ENCODE measurements around the gene PSTPIP1.

The PSTPIP1 gene

DNA sequence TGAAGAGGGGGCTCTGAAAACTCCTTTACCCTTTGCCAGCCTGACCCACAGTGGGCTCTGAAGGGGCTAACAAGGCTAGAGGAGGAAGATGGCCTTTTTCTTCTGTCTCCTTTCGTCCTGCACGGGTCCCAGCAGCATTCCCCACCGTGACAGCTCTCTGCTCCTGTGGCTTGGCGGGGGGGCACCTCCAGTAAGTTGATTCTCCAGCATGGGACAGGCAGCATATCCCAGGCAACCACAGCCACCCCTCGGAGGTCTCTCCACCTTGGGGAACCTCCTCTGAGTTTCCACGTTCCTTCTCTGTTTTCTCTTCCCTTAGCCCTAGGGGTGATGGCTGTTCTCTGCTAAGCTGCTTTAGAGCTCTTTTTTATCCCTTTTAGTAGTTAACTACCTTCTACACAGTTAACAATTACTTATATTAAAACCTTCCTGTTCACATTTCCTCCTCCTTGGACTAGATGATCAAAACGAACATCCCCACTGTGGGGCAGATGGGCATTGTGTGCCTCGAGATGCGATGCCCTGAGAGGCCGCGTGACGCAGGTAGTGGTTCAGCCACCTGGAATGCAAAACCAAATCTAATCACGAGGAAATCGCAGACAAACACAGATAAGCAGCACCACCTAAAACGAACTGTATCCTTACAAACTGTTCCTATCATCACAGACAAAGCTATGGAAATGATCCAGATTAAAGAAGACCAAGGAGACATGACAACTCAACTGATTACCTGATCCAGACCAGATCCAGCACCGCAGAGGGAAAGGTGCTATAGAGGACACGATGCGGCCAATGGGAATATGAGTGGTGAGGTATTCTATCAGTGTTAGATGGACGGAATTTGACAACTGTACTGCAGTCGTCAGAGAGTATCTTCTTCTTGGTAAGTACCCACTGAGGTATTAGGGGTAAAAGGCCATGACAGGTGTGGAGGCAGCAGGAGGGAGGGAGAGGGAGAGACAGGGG, 48.3 kb downstream of the PSTPIP1 start:
- DNase-seq (ENCODE audit: low read depth): no peak

DNA sequence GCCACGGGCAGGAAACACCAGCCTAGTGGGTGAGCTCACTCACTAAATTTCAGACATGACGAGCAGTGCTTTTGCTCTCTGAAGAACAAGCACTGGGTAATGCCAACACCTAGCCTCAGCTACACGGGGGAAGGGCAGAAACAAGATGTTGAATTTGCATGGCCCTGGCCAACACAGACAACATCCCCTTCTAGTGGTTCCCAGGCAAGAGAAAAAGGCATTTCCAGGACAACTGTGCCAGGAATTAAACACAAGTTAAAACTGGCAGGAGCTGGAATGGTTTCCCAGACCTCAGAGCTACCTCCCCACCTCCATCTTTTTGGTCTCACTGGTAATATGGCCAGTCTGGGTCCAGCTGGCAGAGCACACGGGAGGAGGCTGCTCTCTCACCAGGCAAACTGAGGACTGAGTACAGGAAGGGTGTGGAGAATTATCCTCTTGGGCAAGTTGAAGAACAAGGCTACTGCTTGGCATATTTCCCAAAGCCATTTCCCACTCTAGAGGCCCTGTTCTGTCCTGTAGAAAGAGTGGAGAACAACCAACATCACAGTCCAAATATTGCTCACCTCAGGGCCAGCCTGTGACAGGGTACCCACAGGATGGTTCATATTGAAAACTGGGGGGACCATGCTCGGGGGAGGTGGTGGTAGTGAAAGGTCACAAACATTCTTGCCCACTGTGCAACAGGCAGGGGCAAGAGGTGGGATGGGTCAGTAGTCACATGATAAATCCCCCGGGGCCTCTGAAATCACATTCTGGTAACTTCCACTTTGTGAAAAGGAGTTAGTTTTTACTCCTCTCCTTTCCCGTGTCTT, 49.5 kb downstream of the PSTPIP1 start:
- DNase-seq (ENCODE audit: low read depth): no peak

DNA sequence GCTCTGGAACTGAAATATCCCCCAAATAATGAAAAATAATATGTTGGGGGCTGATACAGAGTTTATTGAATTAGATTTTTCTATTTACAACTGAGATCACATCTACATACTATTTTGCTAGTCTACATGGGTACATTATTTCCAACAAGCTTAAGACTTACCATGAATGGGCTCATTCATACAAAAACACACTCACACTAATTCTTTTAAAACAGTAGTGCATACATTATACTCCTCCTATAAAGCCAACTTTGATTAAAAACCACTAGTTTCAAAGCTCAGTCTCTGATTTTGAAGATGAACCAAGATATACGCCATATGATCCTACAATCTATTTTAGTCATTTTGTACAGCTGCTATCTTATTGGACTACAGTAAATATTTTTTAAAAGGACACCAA, 51.1 kb downstream of the PSTPIP1 start:
- no peak for DNase-seq (ENCODE audit: low read depth)

GRCh38 chr15:77046704-77047412, 51.9 kb downstream of the PSTPIP1 start:
- no peak for DNase-seq (ENCODE audit: low read depth)

DNA sequence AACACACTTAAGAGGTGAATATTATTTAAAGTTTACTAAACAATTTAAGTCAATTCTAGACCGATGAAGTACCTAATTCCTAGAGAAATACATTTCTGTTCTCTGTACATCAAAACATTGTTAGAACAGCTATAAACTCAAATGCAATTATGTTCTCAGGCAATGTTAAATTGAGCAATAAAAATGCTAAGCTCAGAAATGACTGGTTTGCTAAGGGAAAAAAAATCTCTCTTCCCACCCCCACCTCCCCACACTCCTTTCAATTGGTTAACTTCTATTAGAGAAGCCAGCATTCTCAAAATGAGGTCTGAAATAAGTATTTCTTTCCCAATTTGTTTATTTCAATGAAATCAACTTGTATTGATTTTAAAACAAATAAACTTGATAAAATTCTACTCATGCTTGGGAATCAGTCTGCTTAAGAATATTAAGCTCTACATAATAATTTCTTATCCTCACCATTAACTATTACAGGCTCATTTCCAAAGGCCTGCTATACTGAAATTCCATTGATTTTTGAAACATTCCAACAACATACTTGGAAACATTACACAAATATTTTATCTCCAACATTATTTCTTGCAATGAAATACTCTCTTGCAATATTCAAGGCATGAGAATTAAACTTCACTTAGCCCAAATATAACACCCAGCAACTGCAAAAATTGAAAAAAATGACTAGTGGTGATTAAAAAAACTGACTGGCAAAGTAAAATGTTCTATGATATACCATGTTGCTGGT, 53.4 kb downstream of the PSTPIP1 start:
- no peak for DNase-seq (ENCODE audit: low read depth)

DNA sequence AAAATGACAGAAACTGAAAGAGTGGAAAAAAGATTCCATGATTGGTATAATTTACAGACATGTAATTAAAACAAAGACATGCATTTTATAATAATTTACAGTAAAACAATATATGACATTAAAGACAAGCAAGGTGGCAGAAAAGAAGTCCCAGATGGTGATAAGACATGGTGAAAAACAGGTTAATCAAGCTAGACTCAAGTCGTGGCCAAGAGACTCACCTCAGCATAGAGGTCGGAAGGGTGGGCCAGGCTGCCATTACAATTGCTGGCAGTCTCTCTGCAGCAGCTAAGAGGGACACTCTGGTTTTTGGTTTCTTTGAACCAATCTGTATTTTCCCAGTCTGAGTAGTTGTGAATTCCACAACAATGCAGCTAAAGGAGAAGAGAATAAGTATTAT, 57.6 kb downstream of the PSTPIP1 start:
- no peak for DNase-seq (ENCODE audit: low read depth)

DNA sequence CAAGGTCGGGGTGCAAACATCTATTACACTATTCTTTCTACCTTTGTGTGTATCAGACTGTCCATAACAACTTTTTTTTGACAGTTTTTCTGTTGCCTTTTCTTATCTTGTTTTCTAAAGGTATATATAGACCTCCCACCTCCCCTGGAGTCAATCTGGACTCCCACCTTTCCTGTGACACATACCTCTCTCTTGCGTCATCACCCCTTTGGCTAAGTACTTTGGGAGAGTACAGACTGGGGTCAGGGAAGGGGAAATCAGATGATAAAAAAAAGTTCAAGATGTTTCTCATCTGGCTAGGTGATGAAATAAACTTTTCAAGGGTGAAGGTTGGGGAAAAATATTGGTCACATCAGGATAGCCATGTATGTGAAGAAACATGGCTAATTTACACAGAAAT, 58.8 kb downstream of the PSTPIP1 start:
- no peak for DNase-seq (ENCODE audit: low read depth)

GRCh38 chr15:77057072-77057471, 62.1 kb downstream of the PSTPIP1 start:
- no peak for DNase-seq (ENCODE audit: low read depth)

DNA sequence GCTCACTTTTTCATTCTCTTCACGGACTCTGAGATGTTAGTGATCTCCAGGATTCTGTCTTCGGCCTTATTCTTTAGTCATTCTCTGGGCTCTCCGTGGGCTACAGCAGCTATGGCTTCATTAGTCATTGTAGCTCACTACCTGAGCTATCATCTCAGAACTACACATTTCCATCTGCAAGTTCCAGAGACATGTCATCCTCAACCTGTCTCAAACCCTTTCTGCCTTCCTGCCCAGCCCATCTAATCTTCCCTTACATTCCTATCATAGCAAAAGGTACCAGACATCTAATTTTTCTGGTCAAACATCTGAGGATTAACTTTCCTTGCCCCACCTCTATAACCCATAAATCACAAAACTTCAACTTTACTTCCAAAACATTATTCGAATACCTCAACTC, 62.8 kb downstream of the PSTPIP1 start:
- DNase-seq (ENCODE audit: low read depth): no peak

DNA sequence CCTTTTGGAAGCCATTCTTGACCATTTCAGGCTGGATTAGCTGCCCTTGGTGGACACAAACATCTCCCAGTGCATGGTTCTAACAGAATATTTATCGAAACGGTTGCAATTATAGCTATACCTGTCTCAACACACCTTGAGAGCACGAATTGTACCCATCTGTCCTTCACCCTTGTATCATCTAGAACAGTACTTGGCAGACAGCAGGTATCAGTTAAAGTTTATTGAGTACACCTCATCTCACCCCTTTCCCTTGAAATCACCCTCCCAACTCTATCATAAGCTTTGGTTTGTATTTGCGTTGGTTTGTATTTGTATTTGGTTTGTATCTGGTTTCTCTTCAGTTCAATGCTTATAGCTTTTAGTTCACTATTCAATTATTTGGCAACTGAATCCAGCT, 63.5 kb downstream of the PSTPIP1 start:
- DNase-seq (ENCODE audit: low read depth): no peak

DNA sequence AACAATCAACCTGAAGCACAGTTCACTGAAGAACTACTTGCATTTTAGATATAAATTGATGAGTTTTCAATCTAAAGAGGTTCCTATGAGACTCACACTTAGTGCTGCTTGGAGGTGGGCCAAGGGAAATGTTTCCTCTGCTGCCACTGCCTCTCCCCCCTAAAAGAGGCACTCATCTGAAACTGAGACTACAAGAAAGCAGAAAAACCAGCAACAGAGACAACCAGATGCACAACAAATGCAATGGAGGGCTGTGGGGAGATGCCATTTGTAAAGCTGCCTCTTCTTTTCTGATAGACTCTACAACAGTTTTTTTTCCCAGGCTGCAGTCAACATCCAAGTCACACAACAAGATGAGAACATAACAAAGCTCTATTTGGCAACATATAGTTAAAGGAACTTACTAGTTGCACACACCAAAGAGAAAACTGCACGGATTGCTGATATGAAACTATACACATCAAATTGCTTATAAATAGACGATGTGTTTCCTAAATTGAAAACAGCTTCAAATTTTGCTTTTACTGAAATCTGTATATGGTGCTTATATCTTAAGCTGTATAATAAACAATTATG, 64.9 kb downstream of the PSTPIP1 start:
- no peak for DNase-seq (ENCODE audit: low read depth)

- DNase-seq (ENCODE audit: low read depth): no peak
Observed at GRCh38 chr15:77060546-77060945, 65.6 kb downstream of the PSTPIP1 start.

DNA sequence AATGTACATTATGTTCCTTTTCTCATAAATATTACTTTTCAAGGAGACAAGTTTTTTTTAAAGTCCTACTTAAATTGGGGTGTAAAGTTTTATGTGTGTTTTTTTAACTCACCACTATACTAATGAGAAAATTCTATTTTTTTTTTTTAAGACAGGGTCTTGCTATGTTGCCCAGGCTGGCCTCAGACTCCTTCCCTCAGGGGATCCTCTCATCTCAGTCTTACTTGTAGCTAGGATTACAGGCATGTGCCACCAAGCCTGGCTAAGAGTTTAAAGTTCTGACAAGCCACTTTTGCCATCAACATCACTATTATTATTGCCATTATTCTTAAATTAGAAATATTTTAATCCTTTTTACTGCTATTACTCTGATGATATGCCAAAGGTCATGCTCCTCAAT, 68.3 kb downstream of the PSTPIP1 start:
- DNase-seq (ENCODE audit: low read depth): no peak

GRCh38 chr15:77064063-77064462, 69.1 kb downstream of the PSTPIP1 start:
- DNase-seq (ENCODE audit: low read depth): no peak

- DNase-seq (ENCODE audit: low read depth): no peak
Observed at GRCh38 chr15:77064539-77065308, 69.8 kb downstream of the PSTPIP1 start.

- no peak for DNase-seq (ENCODE audit: low read depth)
Observed at GRCh38 chr15:77066971-77067690, 72.2 kb downstream of the PSTPIP1 start.

DNA sequence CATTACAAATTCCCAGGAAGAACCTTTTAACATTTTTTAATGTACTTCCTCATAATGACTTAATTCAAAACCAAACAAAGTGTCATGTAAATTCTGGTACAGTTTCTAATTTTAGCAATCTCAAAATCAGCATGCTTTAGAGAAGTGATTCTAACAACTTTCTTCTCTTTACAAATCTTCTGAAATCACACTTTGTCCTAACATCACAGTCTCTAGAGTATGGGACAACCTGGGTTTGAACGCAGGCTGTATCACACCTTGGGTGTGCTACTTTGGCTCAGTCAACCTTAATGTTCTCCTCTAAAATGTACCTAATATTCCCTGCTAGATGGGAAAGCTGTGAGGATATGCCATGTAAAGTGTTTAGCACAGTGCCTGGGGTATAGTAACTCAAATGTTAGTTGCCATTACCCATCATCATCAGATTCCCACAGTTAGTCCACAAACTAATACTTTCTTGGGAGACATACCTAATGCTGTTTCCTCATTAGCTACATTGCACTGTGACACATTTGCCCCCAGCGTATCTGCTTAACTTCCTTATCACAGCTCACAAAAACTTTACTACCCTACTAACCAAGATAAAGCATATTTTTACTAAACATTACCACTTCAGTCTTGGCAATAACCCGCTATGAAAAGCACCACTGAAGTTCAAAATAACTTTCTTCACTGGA, 72.9 kb downstream of the PSTPIP1 start:
- DNase-seq (ENCODE audit: low read depth): no peak

DNA sequence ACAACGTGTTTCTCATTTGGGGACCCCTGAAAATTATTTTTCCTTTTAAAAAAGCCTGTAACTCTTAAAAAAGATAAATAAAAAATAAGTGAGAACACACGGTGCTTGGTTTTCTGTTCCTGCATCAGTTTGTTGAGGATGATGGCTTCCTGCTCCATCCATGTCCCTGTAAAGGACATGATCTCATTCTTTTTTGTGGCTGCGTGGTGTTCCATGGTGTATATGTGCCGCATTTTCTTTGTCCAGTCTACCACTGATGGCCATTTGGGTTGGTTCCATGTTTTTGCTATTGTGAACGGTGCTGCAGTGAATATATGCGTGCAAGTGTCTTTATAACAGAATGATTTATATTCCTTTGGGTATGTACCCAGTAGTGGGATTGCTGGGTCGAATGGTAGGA, 73.7 kb downstream of the PSTPIP1 start:
- DNase-seq (ENCODE audit: low read depth): no peak

DNA sequence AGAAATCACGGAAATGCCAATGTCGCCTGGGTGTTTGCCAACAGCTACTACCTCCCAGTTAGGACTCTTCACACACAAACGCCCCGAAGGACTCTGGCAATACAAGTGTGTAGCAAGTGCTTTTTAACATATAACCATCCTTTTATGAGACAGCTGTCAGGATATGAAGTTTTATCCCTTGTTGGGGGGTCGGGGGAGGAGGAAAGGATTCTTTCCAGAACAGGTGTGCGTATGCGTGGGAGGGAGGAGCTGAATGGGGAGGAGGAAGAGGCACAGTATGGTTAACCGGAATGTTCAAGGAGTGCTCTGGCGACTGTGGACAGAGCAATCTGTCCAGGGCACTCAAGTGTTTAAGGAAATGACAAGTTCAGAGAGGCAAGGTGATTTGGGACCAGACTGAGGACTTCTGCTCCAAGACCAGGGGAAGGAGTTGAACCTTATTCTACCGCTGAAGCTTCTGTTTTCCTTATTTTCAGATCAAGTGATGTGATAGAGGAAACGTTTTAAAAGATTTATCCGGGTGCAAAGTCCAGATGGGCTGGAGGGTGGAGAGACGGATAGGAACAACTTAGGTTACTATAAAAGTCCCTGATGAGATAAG, 74.7 kb downstream of the PSTPIP1 start:
- no peak for DNase-seq (ENCODE audit: low read depth)

Data from stimulated activated CD8-positive, alpha-beta memory T cell treated with anti-CD3 and anti-CD28 coated beads, Interleukin-12 subunit alpha, Interleukin-12 subunit beta, amount 100 ng/mL, for 4 hours (primary cell).